ENCODE measurements around the gene MILR1.
"Not testable (repeated sequence)": the region's sequence is repeated elsewhere in the genome, so short reads cannot be mapped to it uniquely, and the experiment has no call there.

Gene MILR1

DNA sequence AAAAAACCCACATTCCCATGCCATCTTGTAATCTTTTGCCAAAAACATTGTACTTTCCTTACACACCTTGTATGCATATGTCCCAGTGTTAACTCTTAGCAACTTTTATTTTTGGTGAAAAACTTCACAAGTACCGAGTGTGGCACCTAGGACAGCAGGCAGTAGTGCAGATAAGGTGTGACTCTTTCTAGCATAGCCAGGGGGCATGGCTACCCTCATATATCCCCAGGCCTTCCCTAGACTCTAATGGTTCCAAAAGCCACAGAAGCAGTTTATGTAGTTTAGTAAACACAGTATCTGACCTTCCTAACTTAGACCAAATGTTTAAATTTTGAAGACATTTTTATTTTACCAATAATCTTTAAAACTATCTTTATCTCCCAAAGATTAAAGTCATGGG, 20.5 kb upstream of the MILR1 start:
- no peak for DNase-seq

DNA sequence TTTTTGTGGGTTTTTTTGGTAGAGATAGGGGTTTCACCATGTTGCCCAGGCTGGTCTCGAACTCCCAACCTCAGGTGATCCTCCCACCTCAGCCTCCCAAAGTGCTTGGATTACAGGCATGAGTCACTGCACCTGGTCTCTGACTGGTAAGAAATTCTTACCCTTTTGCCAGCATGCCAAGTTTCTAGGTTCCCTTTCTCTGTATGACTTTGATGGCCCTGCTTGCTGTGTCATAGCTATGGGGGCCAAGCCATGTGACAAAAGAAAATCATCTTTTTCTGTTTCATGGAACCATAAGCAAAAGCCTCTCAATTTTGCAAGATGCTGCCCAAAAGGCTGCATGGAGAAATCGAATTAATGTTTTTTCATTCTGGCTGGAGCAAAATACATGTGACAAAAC, 18.9 kb upstream of the MILR1 start:
- DNase-seq, result not testable (repeated sequence)

GRCh38 chr17:64431534-64431933, 17.4 kb upstream of the MILR1 start:
- no peak for DNase-seq

GRCh38 chr17:64437944-64438525, 10.9 kb upstream of the MILR1 start:
- DNase-seq, result no peak

- not testable (repeated sequence) for DNase-seq
Measured at GRCh38 chr17:64439521-64439920, 9.4 kb upstream of the MILR1 start.

GRCh38 chr17:64439956-64440355, 9.0 kb upstream of the MILR1 start:
- DNase-seq, result no peak

- DNase-seq, result no peak
Measured at GRCh38 chr17:64441772-64442540, 7.0 kb upstream of the MILR1 start.

- DNase-seq, result no peak
Measured at GRCh38 chr17:64442541-64442971, 6.4 kb upstream of the MILR1 start.

- no peak for DNase-seq
Measured at GRCh38 chr17:64443086-64443760, 5.7 kb upstream of the MILR1 start.

- no peak for DNase-seq
Measured at GRCh38 chr17:64447526-64447925, 1.4 kb upstream of the MILR1 start.

DNA sequence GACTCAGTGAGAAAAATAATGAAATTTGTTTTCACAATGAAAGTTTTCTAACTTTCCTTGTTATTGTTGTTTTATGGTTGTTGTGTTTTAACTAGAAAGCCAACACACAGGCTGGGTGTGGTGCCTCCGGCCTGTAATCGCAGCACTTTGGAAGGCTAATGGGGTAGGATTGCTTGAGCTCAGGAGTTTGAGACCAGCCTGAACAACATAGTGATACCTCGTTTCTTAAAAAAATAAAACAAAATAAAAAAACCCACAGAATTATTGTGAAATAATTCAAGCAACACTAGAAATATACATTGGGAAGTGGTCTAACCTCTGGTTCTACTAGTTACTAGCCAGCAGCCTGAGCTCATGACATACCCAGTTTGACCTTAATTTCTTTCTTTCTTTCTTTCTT, 630 bp downstream of the MILR1 start:
- no peak for DNase-seq

GRCh38 chr17:64455993-64456885, 7.3 kb downstream of the MILR1 start:
- DNase-seq, result no peak

DNA sequence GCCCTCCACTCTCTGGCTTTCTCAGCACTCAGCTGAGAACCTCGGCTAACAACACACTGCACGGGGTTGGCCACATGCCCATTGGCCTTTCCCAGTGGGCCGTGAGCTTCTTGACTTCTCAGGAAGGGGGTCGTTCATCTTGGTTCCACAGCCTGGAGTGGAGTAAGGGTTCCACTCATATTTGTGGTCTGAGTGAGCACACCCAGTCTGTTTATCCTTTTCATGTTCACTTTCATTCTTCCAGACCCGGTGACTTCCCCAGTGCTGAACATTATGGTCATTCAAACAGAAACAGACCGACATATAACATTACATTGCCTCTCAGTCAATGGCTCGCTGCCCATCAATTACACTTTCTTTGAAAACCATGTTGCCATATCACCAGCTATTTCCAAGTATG, 8.2 kb downstream of the MILR1 start:
- no peak for DNase-seq

DNA sequence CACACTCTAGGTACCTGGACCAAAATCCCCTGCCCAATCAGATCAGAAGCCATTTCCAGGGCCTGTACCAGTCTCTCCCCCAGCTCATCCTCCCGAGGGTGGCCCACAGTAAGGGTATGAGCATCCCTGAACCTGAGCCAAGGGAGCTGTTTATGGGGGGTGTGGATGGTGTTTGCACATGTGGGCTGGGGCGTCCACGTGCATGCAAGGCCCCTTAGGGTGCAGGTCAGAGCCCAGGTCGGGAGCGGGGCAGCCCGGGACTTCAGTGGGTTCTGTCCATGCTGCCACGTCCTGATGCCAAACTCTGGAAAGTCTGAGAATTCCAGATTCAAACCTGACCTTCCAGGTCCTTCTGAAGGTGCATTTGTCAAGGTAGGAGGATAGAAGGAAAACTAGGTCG, 9.8 kb downstream of the MILR1 start:
- DNase-seq, result no peak

GRCh38 chr17:64459284-64459747, 10.4 kb downstream of the MILR1 start:
- DNase-seq, result no peak

GRCh38 chr17:64459818-64460217, 10.9 kb downstream of the MILR1 start:
- DNase-seq, result not testable (repeated sequence)

GRCh38 chr17:64460955-64461354, 12.0 kb downstream of the MILR1 start:
- DNase-seq, result no peak

GRCh38 chr17:64461788-64462187, 12.9 kb downstream of the MILR1 start:
- DNase-seq, result no peak

DNA sequence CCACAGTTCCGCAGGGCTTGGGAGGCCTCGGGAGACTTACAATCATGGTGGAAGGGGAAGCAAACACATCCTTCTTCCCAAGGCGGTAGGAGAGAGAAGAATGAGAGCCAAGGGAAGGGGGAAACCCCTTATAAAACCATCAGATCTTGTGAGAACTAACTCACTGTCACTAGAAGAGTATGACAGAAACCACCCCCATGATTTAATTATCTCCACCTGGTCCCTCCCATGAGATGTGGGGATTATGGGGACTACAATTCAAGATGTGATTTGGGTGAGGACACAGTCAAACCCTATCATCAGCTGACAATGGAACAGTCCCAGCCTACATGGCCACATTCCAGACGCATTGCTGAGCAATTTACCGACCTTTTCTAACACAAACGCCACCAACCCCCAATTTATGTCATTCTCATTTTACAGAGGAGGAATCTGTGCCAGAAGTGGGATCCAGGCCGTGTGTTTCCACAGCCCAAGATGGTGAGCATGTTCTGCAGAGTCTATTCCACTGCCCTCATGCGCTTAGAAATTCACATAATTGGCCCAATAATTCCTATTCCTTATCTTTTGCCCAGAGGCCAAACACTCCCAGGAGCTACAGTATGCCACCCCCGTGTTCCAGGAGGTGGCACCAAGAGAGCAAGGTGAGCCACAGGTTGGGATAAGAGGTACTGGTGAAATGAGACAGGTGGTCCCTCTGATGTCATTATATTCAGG, 17.3 kb downstream of the MILR1 start:
- no peak for DNase-seq

GRCh38 chr17:64466834-64467233, 17.9 kb downstream of the MILR1 start:
- DNase-seq, result not testable (repeated sequence)

DNA sequence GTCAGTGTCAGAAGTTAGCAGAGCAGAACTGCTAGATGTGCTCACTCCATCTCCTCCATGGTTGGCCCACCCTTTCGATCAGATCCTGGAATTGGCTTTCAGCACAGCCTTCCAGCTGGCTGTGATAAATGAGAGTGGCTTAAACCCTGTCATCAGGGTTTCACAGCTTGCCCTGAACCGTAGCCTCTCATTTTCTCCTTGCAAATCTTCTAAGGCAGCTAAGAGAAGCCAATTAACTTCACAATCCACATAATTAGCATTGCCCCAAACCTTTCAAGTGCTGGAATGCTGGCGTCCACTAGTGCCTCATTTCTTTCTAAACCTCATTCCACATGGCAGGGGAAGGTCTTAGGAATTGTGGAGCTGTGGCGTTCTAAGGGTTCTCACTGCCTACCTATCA, 21.7 kb downstream of the MILR1 start:
- no peak for DNase-seq

DNA sequence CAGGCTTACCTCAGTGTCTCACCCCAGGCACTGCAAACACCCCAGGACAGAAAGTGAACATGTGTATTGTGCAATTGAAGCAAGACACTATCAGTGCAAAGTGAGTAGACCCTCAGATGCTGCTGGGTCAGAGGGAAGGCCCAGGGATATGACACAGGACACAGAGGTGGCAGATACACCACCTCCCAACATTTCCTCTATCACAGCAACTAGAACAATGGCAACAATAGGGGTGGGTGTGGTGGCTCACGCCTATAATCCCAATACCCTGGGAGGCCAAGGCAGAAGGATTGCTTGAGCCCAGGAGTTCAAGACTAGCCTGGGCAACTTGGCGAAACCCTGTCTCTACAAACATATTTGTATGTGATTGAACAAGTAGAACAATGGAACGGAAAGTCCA, 22.5 kb downstream of the MILR1 start:
- no peak for DNase-seq
